ENCODE results near the gene OR51T1.

Gene OR51T1

GRCh38 chr11:4862447-4863236 is 19.1 kb upstream of the OR51T1 start:
- TF ChIP-seq CTCF (IDR thresholded peaks at IDR 0.05), result no peak
- Histone ChIP-seq H3K27me3 (ENCODE audit: control insufficient read depth, insufficient read depth, low read length) (no peaks in the 10 kb centered on the region), H2AFZ (no peak overlapping the region), H3K4me1 (no peaks in the 10 kb centered on the region), H3K36me3 (ENCODE audit: control insufficient read depth, insufficient read depth, low read length) (no peaks in the 10 kb centered on the region), H3K27ac (no peak overlapping the region), H3K4me3 (ENCODE audit: low read depth, low read length) (no peak overlapping the region), H3K4me2 (ENCODE audit: low read length) (no peak overlapping the region), H3K9ac (no peak overlapping the region), H3K9me3 (ENCODE audit: control insufficient read depth, low read length) (no peaks in the 10 kb centered on the region), H3K79me2 (no peaks in the 10 kb centered on the region)

GRCh38 chr11:4863876-4864275 is 17.8 kb upstream of the OR51T1 start:
- H3K79me2 ChIP-seq, result no peaks in the 10 kb centered on the region
- no peak overlapping the region for H3K4me2 ChIP-seq (ENCODE audit: low read length)
- H3K27ac ChIP-seq, result no peak overlapping the region
- no peak for TF ChIP-seq CTCF (IDR thresholded peaks at IDR 0.05)
- no peaks in the 10 kb centered on the region for H3K27me3 ChIP-seq (ENCODE audit: control insufficient read depth, insufficient read depth, low read length)
- no peaks in the 10 kb centered on the region for H3K9me3 ChIP-seq (ENCODE audit: control insufficient read depth, low read length)
- no peak overlapping the region for H3K9ac ChIP-seq
- no peak overlapping the region for H2AFZ ChIP-seq
- no peak overlapping the region for H3K4me3 ChIP-seq (ENCODE audit: low read depth, low read length)
- no peaks in the 10 kb centered on the region for H3K36me3 ChIP-seq (ENCODE audit: control insufficient read depth, insufficient read depth, low read length)
- no peaks in the 10 kb centered on the region for H3K4me1 ChIP-seq

GRCh38 chr11:4865855-4866254 is 15.8 kb upstream of the OR51T1 start:
- Histone ChIP-seq H3K9me3 (ENCODE audit: control insufficient read depth, low read length) (no peaks in the 10 kb centered on the region), H3K4me1 (no peaks in the 10 kb centered on the region), H3K9ac (no peak overlapping the region), H3K27me3 (ENCODE audit: control insufficient read depth, insufficient read depth, low read length) (no peaks in the 10 kb centered on the region), H3K27ac (no peak overlapping the region), H3K36me3 (ENCODE audit: control insufficient read depth, insufficient read depth, low read length) (no peaks in the 10 kb centered on the region), H3K4me2 (ENCODE audit: low read length) (no peak overlapping the region), H2AFZ (no peak overlapping the region), H3K79me2 (no peaks in the 10 kb centered on the region), H3K4me3 (ENCODE audit: low read depth, low read length) (no peak overlapping the region)
- TF ChIP-seq CTCF (IDR thresholded peaks at IDR 0.05), result no peak

- no peaks in the 10 kb centered on the region for H3K27me3 ChIP-seq (ENCODE audit: control insufficient read depth, insufficient read depth, low read length)
- H3K4me1 ChIP-seq, result no peaks in the 10 kb centered on the region
- H3K79me2 ChIP-seq, result no peaks in the 10 kb centered on the region
- H3K27ac ChIP-seq, result no peak overlapping the region
- H3K4me3 ChIP-seq (ENCODE audit: low read depth, low read length), result no peak overlapping the region
- no peak overlapping the region for H3K4me2 ChIP-seq (ENCODE audit: low read length)
- H3K9ac ChIP-seq, result no peak overlapping the region
- H3K9me3 ChIP-seq (ENCODE audit: control insufficient read depth, low read length), result no peaks in the 10 kb centered on the region
- TF ChIP-seq CTCF (IDR thresholded peaks at IDR 0.05), result no peak
- H3K36me3 ChIP-seq (ENCODE audit: control insufficient read depth, insufficient read depth, low read length), result no peaks in the 10 kb centered on the region
- H2AFZ ChIP-seq, result no peak overlapping the region
Measured at GRCh38 chr11:4881188-4881587, 512 bp upstream of the OR51T1 start.

- Histone ChIP-seq H3K27me3 (ENCODE audit: control insufficient read depth, insufficient read depth, low read length) (no peaks in the 10 kb centered on the region), H3K4me2 (ENCODE audit: low read length) (no peak overlapping the region), H3K9ac (no peak overlapping the region), H3K4me3 (ENCODE audit: low read depth, low read length) (no peak overlapping the region), H3K79me2 (no peaks in the 10 kb centered on the region), H3K27ac (no peak overlapping the region), H3K4me1 (no peaks in the 10 kb centered on the region), H3K9me3 (ENCODE audit: control insufficient read depth, low read length) (no peaks in the 10 kb centered on the region), H2AFZ (no peak overlapping the region), H3K36me3 (ENCODE audit: control insufficient read depth, insufficient read depth, low read length) (no peaks in the 10 kb centered on the region)
- no peak for TF ChIP-seq CTCF (IDR thresholded peaks at IDR 0.05)
Measured at GRCh38 chr11:4882543-4882942, 843 bp downstream of the OR51T1 start.

Measured in parathyroid adenoma (tissue), 2 donors.